GM21529 (cell line): ENCODE data around the gene KCNAB2.

Experiments used
- ATAC-seq: cut with Tn5 transposase; IDR thresholded peaks from one replicate; pipeline ENCODE4 v1.9.1; 2021; ENCODE audit not compliant: unreplicated experiment

The KCNAB2 gene

DNA sequence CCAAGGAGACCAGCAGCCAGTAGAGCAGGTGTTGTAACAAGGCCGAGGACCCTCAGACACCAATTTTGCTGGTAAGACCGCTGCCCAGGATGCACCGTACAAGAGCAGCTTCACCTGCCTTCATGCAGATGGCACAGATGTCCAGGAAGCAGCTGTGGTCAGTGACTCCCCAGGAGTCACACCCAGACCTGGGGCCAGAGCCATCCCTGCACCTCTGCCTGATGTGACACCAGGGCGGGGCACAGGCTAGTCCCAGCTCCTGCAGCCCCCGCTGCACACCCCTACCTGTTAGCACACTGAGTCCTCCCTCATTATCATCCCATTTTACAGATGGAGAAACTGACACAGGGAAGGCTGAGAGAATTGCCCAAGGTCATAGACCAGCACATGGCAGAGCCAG is 16.3 kb upstream of the KCNAB2 start:
- ATAC-seq = no peak

GRCh38 chr1:6030132-6030531 is 15.6 kb upstream of the KCNAB2 start:
- ATAC-seq = no peak

DNA sequence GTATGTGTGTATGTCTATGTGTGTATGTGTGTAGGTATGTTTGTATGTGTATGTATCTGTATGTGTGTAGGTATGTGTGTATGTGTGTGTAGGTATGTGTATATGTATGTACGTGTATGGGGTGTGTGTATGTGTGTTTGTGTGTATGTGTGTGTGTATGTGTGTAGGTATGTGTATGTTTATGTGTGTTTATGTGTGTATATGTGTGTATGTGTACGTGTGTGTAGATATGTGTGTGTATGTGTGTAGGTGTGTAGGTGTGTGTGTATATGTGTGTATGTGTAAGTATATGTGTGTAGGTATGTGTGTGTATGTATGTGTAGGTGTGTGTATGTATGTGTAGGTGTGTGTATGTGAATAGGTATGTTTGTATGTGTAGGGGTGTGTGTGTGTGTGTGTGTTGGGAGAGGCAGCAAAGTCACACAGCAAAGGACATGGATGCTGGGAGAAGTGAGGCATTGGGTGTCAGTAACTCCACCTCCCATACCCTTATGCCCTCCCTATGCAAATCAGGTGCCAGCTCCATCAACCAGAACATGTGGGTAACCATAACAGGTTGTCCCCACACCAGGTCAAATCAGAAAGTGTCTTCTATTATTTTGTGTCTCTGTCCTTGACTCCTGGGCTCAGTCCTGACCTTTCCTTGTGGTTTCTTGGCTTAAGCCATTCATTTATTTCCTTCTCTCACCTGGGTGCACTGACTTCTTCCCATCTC is 15.0 kb upstream of the KCNAB2 start:
- no peak for ATAC-seq

- ATAC-seq = no peak
Measured at GRCh38 chr1:6033124-6033523, 12.6 kb upstream of the KCNAB2 start.

DNA sequence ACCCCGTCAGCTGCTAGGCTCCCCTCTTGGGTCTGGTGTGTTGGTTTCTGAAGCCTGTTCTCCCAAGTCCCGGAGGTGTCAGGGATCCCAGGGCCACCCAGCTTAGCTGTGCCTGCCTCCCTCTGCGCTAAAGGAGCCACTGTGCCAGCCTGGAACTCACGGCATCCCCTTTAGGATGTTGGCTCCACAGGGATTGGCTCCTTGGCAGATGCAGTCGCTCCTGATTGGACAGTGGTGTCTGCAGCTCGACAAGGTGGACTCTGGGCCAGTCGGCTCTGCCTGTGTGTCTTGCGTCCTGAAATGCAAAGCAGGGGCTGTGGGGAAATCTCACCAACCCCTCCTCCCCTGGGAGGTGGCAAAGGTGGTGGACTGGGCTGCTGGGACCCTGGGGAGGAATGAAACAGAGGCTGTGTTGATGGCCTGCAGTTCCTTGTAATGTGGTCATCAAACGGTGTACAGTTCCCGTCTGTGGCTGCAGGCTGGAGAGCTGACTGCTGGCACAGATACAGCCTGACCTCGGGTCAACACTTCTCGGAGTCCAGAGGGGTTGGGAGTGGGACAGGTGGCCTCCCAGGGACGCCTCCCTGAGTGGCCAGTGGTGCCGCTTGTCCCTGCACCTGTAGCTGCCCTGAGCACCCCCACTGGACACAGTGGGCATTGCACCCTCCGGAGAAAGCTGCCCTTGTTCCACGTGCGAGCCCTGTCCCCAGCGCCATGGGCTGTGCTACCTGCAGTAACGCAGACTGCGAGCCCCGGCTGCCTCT is 11.5 kb upstream of the KCNAB2 start:
- ATAC-seq = no peak

DNA sequence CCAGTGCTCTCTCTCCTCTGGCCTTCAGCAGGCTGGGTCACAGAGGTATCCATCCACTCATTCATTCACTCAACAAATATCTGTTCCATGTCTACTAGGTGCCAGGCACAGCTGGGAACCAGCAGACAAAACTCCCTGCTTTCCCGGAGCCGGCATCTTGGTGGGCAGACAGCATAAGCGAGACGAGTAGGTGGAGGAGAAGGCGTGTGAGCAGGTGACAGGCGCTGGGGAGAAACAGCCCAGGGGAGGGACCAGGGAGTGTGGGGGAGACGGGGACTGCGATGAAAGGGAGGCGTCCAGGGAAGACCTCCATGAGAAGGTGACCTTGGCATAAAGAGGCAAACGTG is 11.0 kb upstream of the KCNAB2 start:
- ATAC-seq = no peak

DNA sequence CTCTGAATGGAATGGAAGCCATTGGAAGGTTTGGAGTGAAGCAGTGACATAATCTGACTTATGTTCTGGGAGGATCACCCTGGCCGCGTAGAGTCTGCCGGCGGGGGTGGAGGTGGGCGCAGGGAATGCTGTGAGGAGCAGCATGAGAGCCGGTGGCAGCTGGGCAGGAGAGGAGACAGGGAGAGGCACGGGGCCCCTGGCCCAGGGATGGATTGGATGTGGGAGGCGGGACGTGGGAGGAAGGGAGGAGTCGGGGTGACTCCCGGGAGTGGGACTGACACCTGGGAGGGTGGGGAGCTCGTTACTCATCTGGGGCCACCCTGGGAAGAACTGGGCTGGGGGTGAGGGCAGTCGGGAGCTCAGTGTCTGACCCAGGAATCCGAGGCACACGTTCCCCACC is 10.4 kb upstream of the KCNAB2 start:
- no peak for ATAC-seq

DNA sequence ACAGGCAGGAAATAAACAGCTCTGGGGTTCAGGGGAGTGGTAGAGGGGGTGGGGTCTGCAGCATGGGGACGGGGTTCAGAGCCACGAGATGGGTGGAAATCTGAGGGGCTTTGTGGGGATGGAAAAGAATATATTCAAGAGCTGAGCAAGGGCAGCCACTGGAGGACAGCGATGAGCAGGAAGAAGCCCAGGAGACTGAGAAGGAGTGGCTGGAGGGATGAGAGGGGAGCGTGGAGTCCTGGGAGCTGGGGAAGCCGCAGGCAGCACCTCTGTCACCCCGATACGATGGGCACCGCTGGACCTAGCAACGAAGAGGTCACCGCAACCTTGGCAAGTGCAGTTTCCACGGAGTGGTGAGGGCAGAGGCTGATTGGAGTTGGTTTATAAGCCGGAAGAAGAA is 10.0 kb upstream of the KCNAB2 start:
- no peak for ATAC-seq

GRCh38 chr1:6037338-6037762 is 8.3 kb upstream of the KCNAB2 start:
- ATAC-seq = peak; percentile 67

GRCh38 chr1:6038603-6039002 is 7.1 kb upstream of the KCNAB2 start:
- ATAC-seq = no peak

- ATAC-seq = no peak
Measured at GRCh38 chr1:6039031-6039430, 6.7 kb upstream of the KCNAB2 start.

- no peak for ATAC-seq
Measured at GRCh38 chr1:6040444-6040843, 5.2 kb upstream of the KCNAB2 start.

- ATAC-seq = no peak
Measured at GRCh38 chr1:6040861-6041415, 4.8 kb upstream of the KCNAB2 start.

GRCh38 chr1:6041432-6042062 is 4.1 kb upstream of the KCNAB2 start:
- no peak for ATAC-seq

DNA sequence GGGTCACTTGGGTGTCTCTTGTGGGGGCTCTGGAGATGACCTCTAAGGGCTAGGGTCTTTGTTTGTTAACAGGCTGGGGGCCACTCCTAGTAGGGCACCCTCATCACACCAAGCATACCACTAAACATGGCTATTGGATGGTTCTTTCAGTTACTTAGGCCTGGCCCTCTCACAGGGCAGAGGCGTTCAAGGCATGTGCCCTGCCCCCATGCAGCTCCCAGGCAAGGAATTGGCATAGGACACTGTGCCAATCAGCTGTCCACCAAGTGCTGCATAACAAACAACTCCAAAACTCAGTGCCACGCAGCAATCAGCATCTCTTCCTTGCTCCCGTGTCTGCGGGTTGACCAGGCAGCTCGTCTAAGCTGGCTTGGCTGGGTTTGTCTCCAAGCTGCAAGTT is 2.1 kb upstream of the KCNAB2 start:
- ATAC-seq = no peak

DNA sequence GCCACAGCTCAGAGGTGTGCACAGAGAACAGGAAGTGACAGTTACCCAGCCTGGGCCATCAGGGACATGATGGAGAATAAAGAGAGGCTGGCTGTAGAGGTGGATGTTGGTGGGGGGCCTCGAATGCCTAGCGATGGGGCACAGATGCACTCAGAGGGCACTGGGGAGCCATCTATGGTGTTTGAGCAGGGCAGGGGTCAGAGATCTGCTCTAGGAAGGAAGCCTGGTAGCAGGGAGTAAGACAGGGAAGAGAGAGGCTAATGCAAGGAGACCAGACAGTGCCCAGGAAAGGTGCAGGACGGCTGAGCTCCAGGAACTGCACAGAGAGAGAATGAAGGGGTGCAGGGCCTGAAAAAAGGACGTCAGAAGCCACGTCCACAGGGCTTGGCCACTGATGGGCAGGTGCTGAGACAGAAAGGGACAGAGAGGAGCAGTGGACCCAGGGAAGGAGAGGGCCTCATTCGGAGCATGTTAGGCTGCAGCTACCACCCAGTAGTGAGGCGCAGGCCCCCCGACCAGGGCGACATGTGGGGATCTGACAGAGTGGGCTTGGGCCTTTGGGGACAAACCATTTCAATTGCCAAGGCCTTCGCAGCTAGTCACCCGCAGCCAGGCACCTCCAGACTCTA is 1.1 kb upstream of the KCNAB2 start:
- no peak for ATAC-seq

DNA sequence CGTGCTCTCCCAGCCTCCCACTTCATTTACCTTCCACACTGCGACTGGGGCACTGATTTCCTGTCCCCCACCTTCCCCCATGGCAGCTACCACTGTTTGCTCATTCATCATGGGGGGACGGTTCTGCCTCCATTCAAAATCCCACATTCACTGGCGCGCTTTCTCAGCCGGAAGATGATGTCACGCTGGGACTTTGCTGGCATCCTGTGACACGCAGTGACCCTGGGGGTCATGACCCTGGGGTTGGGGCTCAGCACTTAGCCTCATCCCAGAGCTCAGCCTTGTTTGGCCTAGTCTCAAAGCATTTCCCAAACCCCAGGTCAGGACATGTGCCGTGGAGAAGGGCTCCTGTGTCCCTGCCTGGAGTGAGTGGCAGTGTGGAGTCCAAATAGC is 582 bp upstream of the KCNAB2 start:
- ATAC-seq = no peak

DNA sequence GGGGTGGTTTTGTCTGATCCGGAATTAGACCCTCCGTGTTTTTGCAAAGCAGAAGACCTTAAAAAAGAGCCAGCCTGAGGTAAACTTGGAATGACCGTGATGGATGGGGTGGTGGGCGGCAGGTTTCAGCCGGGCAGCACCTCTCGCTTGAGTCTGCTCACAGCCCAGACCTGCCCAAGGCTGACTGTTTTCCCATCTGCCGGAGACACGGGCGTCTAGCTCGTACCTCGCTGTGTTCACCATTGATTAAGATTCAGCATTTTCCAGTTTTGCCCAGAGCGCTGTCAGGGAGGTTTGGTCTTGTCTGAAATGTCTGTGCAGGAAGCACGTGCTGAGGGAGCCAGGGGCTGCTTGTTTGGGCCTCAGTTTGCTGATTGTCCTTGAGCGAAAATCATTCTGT is 591 bp downstream of the KCNAB2 start:
- ATAC-seq = no peak

DNA sequence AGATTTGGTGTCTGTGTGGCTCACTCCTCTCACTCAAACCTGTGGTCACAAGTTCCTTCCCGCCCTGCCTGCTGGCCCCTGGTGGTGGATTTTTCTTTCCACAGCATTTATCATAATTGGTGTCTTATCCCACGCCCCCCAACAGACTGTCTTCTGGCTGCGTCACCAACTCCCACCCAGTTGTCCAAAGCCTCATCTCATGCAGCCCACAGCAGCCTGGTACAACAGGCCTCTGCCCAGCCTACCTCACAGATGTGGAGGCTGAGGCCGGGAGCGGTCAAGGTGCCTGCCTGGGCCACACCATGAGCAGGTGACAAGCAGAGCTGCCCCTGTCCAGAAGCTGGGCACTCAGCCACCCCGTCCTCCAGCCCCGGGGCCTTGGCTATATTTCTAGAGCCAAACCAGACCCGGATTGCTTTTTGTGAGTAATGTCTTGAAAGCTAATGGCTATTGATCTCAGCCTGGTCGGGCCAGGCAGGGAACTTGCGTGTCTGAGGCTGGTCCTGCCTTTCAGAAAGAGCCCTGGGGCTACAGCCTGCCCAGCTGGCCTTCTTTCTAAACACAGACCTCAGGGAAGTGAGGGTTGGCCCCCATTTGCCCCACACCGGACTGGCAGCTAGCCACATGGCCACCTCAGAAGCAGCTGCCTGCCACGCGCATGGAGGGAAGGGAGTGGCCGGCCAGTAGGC is 2.6 kb downstream of the KCNAB2 start:
- ATAC-seq = no peak

DNA sequence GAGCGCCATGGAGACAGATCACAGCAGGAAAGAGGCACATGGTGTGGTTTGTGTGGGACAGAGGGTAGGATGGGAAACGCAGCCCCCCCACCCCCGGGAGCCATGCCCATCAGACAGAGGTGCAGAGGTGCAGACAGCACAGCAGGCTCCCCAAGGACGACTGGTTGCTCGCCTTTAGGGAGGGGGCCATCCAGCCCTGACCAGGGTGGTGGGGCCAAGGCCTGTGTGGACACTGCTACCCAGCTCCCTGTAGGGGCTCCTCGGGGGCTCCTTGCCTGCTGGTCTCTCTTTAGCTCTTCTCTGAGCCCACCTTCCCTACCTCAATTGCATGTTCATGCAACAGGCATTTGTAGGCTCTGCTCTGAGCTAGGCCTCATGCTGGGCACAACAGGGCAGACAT is 3.7 kb downstream of the KCNAB2 start:
- no peak for ATAC-seq

GRCh38 chr1:6051423-6051822 is 5.7 kb downstream of the KCNAB2 start:
- ATAC-seq = no peak
